B cell (primary cell): ENCODE data around the gene CTNNA1. TPM values are rescaled to one million over a fixed set of nuclear protein-coding genes. Genes with fewer than 3 reads are reported as not detected.

Experiments
- ATAC-seq: fragments of 200-7000 bp; cut with Tn5 transposase; one replicate; pipeline ENCODE4 v1.10.0; 2021; ENCODE audit warnings: low read depth, mild to moderate bottlenecking, moderate number of reproducible peaks, moderate library complexity
- CTCF ChIA-PET: fragments of 350-600 bp; sonication (Branson Sonifier 250); formaldehyde crosslinking; loops from one replicate; lab custom pipeline; 2021; ENCODE audit warnings: antibody characterized with exemption, inconsistent platforms; lab: Charles Lee
- POLR2A ChIA-PET: fragments of 350-600 bp; sonication (Branson Sonifier 250); formaldehyde crosslinking; loops from one replicate; lab custom pipeline; 2021; ENCODE audit warnings: antibody characterized with exemption; lab: Charles Lee
- DNase-seq: peaks from one replicate; pipeline ENCODE4 v3.0.0; 2013
- H2AFZ ChIP-seq: 2 replicates; pipeline ENCODE4 v1.6.1; 2012; ENCODE audit warnings: mild to moderate bottlenecking, low read depth, low read length; ENCODE audit not compliant: insufficient read depth, poor library complexity, severe bottlenecking
- H3K27ac ChIP-seq, 2 donors: 1 replicate in 1 of 2; 2 replicates in 1 of 2; pipeline ENCODE4 v1.5.1; 2012 to 2013; ENCODE audit warnings: low read length in 2 of 2, mild to moderate bottlenecking in 2 of 2, moderate library complexity in 1 of 2
- H3K27me3 ChIP-seq, 4 experiments: fragments of 200-600 bp in 1 of 4; sonication (generic) in 1 of 4; replicated peaks in 1 of 4; 1 replicate in 2 of 4; 2 replicates in 2 of 4; pipeline versions ENCODE4 v1.6.1 to v1.7.0; 2013 to 2016; ENCODE audit warnings: low read length in 3 of 4, mild to moderate bottlenecking in 2 of 4, mixed read lengths in 1 of 4, moderate library complexity in 1 of 4; ENCODE audit not compliant: insufficient read depth in 4 of 4, control insufficient read depth in 3 of 4; ENCODE audit errors: control extremely low read depth in 1 of 4
- H3K36me3 ChIP-seq, 2 experiments: replicated peaks in 1 of 2; 1 replicate in 1 of 2; 2 replicates in 1 of 2; pipeline versions ENCODE4 v1.6.1 to v1.7.1; 2013; ENCODE audit warnings: low read length in 1 of 2; ENCODE audit not compliant: insufficient read depth in 2 of 2, control insufficient read depth in 1 of 2; ENCODE audit errors: control extremely low read depth in 1 of 2, extremely low read depth in 1 of 2
- H3K4me1 ChIP-seq, 2 donors: fragments of 200-600 bp in 1 of 2; sonication (generic) in 1 of 2; 1 replicate in 1 of 2; 2 replicates in 1 of 2; pipeline versions ENCODE4 v1.5.1 to v1.6.1; 2013 to 2017; ENCODE audit warnings: low read length in 2 of 2; ENCODE audit not compliant: control insufficient read depth in 2 of 2, insufficient read depth in 2 of 2
- H3K4me2 ChIP-seq: replicated peaks from 2 replicates; pipeline ENCODE3; 2012; ENCODE audit warnings: mild to moderate bottlenecking, low read depth, low read length; ENCODE audit not compliant: poor library complexity, severe bottlenecking
- H3K4me3 ChIP-seq, 5 experiments: fragments of 200-600 bp in 1 of 5; sonication (generic) in 1 of 5; 1 replicate in 3 of 5; 2 replicates in 2 of 5; pipeline versions ENCODE4 v1.5.1 to v1.7.0; 2011 to 2016; ENCODE audit warnings: low read length in 4 of 5, mild to moderate bottlenecking in 4 of 5, low read depth in 2 of 5, control low read depth in 1 of 5, moderate library complexity in 1 of 5; ENCODE audit not compliant: insufficient read depth in 1 of 5; ENCODE audit errors: control extremely low read depth in 1 of 5, extremely low read depth in 1 of 5
- H3K79me2 ChIP-seq: fragments of 200-600 bp; sonication (generic); one replicate; pipeline ENCODE4 v1.6.0; 2016; ENCODE audit warnings: low read length; ENCODE audit not compliant: control insufficient read depth, insufficient read depth
- H3K9ac ChIP-seq: fragments of 200-600 bp; sonication (generic); 2 replicates; pipeline ENCODE4 v1.6.1; 2017; ENCODE audit warnings: mild to moderate bottlenecking, low read length, moderate library complexity
- H3K9me3 ChIP-seq, 3 donors: one replicate each; pipeline versions ENCODE4 v1.6.1 to v1.7.1; 2013; ENCODE audit warnings: low read length in 2 of 3; ENCODE audit not compliant: control insufficient read depth in 2 of 3, insufficient read depth in 1 of 3; ENCODE audit errors: control extremely low read depth in 1 of 3
- H4K20me1 ChIP-seq: 2 replicates; pipeline ENCODE4 v1.6.0; 2012; ENCODE audit warnings: mild to moderate bottlenecking, low read length; ENCODE audit not compliant: insufficient read depth, control insufficient read depth, poor library complexity, severe bottlenecking
- H3K27ac Mint-ChIP-seq: one replicate; pipeline ENCODE4 v1.8.0; 2021; ENCODE audit warnings: mixed read lengths
- H3K27me3 Mint-ChIP-seq: one replicate; pipeline ENCODE4 v1.8.0; 2021; ENCODE audit warnings: mixed read lengths
- H3K4me1 Mint-ChIP-seq: one replicate; pipeline ENCODE4 v1.8.0; 2021; ENCODE audit warnings: mixed read lengths
- H3K4me3 Mint-ChIP-seq: one replicate; pipeline ENCODE4 v1.8.0; 2021; ENCODE audit warnings: mixed read lengths
- H3K9me3 Mint-ChIP-seq: one replicate; pipeline ENCODE4 v1.8.0; 2022; ENCODE audit warnings: mixed read lengths; ENCODE audit not compliant: insufficient read depth
- CTCF ChIP-seq: fragments of 200-600 bp; IDR thresholded peaks from one replicate; pipeline ENCODE4 v1.8.0; 2022; ENCODE audit warnings: antibody characterized with exemption, mild to moderate bottlenecking
- EZH2 ChIP-seq: IDR thresholded peaks from 2 replicates; pipeline ENCODE4 v1.6.1; 2012; ENCODE audit warnings: borderline replicate concordance, low read depth, mild to moderate bottlenecking, moderate library complexity, low read length; ENCODE audit not compliant: insufficient read depth, poor library complexity, severe bottlenecking
- WGBS: methylation state at CpG from one replicate; pipeline ENCODE4 v1.1.5; 2013; ENCODE audit warnings: missing lambda C conversion rate; ENCODE audit not compliant: insufficient coverage; 5-methylcytosine and 5-hydroxymethylcytosine counted together
- intact Hi-C: fragments of 100-400 bp; cut with micrococcal nuclease; formaldehyde crosslinking; loops from one replicate; pipeline ENCODE4 v1.10.0; 2022
- polyA plus RNA-seq: library from polyadenylated mRNA; depleted of rRNA; stranded (reverse); fragments of >200 nt; gene quantifications from 2 replicates; pipeline ENCODE4 v1.2.3, GENCODE V29; 2012
- total RNA-seq, 2 donors: library from RNA; stranded (reverse); fragments of 120-200 nt in 1 of 2; gene quantifications; 1 replicate in 1 of 2; 2 replicates in 1 of 2; pipeline versions ENCODE4 v1.2.3 to v1.2.4, GENCODE V29; 2013 to 2022

The CTNNA1 gene
- total and polyA plus RNA-seq, 2 donors (not counting 1 experiment from before 2014, with no cell fraction given): 22.7 to 96.0 TPM

- Histone ChIP-seq H3K9ac (no peak overlapping the region), H3K36me3 (no peaks in the 10 kb centered on the region), H3K4me2 (no peak overlapping the region), H3K4me3 (no peak overlapping the region), H4K20me1 (no peaks in the 10 kb centered on the region), H3K9me3 (no peaks in the 10 kb centered on the region), H2AFZ (no peak overlapping the region), H3K79me2 (no peaks in the 10 kb centered on the region), H3K27ac (no peak overlapping the region), H3K4me1 (peaks cover 3 to 9% of the 10 kb centered on the region in 2 donors), H3K27me3 (no peaks in the 10 kb centered on the region)
- whole genome bisulfite sequencing: 100% methylated on average over 1 of the region's 2 CpGs
- Mint-ChIP-seq H3K4me3 (no peak overlapping the region), H3K4me1 (peaks cover 9% of the 10 kb centered on the region), H3K27me3 (no peaks in the 10 kb centered on the region), H3K27ac (no peak overlapping the region), H3K9me3 (no peaks in the 10 kb centered on the region)
- ChIA-PET POLR2A (no interaction called here), CTCF (no interaction called here)
- ATAC-seq (no peak), DNase-seq (no peak)
- no peak for TF ChIP-seq EZH2
- TF ChIP-seq CTCF: no peak
- intact Hi-C loops: no loop called here
Measured at GRCh38 chr5:138737494-138738265, 15.5 kb upstream of the CTNNA1 start.

DNA sequence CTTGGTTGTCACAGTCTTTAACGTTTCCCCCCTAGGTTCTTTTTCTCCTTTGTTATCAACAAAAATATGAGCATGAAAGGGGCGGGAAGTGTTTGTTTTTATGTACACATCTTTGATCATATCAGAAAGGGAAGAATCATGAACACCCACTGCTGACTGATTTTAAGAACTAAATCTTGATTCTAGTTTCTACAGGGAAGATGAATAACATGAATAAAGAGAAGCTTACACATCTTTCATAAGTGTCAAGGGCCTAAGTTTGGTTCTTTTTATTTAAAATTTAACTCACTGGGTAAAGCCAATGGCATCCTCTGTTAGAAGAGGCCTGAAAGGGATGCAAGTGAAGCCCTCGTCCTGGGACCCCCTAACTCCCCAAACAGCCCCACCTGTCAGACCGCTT, 14.8 kb upstream of the CTNNA1 start:
- no peak for TF ChIP-seq EZH2
- TF ChIP-seq CTCF: no peak
- DNase-seq (no peak), ATAC-seq (no peak)
- Mint-ChIP-seq H3K27me3 (no peaks in the 10 kb centered on the region), H3K4me3 (no peak overlapping the region), H3K4me1 (peaks cover 11% of the 10 kb centered on the region), H3K27ac (no peak overlapping the region), H3K9me3 (no peaks in the 10 kb centered on the region)
- Histone ChIP-seq H3K79me2 (no peaks in the 10 kb centered on the region), H3K9ac (no peak overlapping the region), H3K4me1 (peaks cover 7 to 13% of the 10 kb centered on the region in 2 donors), H3K9me3 (no peaks in the 10 kb centered on the region), H3K27me3 (no peaks in the 10 kb centered on the region), H2AFZ (no peak overlapping the region), H3K36me3 (no peaks in the 10 kb centered on the region), H3K27ac (no peak overlapping the region), H3K4me2 (no peak overlapping the region), H3K4me3 (no peak overlapping the region), H4K20me1 (no peaks in the 10 kb centered on the region)
- POLR2A ChIA-PET: no interaction called here
- no CpG with 5 or more reads among the region's 4 CpGs for WGBS
- CTCF ChIA-PET: no interaction called here
- intact Hi-C loops: no loop called here
